ENCODE results near the gene KCNH5.

KCNH5 gene

DNA sequence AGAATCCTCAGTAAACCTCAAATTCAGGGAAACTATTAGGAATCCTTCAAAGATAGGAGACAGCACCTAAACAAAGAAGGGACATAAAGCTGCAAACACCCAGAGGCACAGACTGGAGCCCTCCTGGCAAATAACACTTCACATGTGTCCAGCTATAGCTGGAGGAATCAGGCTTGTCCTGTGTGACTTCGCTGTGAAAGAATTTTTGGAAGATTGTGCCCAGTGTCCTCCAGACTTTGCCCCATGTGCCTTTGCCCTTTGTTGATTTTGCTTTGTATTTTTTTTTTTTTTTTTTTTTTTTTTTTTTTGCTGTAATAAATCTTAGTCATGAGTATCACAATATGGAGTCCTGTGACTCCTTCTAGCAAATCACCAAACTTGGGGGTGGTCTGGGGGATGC is 136.8 kb downstream of the KCNH5 start:
- in situ Hi-C loops (cut with HindIII; ENCODE audit: low sequenced_read_pairs) = no loop called here
- no peak overlapping the region for H3K4me3 ChIP-seq (ENCODE audit: low read depth, low read length)
- TF ChIP-seq, protein P1, sequence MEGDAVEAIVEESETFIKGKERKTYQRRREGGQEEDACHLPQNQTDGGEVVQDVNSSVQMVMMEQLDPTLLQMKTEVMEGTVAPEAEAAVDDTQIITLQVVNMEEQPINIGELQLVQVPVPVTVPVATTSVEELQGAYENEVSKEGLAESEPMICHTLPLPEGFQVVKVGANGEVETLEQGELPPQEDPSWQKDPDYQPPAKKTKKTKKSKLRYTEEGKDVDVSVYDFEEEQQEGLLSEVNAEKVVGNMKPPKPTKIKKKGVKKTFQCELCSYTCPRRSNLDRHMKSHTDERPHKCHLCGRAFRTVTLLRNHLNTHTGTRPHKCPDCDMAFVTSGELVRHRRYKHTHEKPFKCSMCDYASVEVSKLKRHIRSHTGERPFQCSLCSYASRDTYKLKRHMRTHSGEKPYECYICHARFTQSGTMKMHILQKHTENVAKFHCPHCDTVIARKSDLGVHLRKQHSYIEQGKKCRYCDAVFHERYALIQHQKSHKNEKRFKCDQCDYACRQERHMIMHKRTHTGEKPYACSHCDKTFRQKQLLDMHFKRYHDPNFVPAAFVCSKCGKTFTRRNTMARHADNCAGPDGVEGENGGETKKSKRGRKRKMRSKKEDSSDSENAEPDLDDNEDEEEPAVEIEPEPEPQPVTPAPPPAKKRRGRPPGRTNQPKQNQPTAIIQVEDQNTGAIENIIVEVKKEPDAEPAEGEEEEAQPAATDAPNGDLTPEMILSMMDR (IDR thresholded peaks at IDR 0.05; ENCODE audit: low read depth, low read length) = no peak
- DNase-seq (ENCODE audit: low read depth, low spot score) = no peak

DNA sequence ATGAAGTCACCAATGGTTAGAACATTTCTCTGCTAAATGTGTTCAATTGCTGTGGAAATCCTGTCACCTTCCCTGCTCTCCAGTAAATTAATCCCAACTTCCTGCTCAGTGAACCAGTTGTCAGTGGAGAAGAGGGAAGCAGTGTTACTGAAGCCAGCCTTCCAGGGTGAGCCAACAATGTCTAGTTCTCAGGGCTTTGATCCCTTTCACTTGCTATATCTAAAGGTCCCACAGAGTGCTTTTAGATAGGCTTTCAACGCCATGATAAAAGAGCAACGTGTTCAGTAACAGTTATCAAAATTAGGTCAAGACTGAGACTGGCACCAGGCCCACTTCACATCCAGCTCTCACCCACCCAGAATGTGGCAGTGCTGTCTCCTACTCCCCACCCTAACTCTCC is 139.7 kb downstream of the KCNH5 start:
- DNase-seq (ENCODE audit: low read depth, low spot score) = no peak
- in situ Hi-C loops (cut with HindIII; ENCODE audit: low sequenced_read_pairs) = no loop called here
- TF ChIP-seq, protein P1 (IDR thresholded peaks at IDR 0.05; ENCODE audit: low read depth, low read length) = no peak
- H3K4me3 ChIP-seq (ENCODE audit: low read depth, low read length) = no peak overlapping the region

GRCh38 chr14:62897771-62898170 is 147.5 kb downstream of the KCNH5 start:
- no peak overlapping the region for H3K4me3 ChIP-seq (ENCODE audit: low read depth, low read length)
- DNase-seq (ENCODE audit: low read depth, low spot score) = no peak
- in situ Hi-C loops (cut with HindIII; ENCODE audit: low sequenced_read_pairs) = no loop called here
- TF ChIP-seq, protein P1 (IDR thresholded peaks at IDR 0.05; ENCODE audit: low read depth, low read length) = no peak

- TF ChIP-seq, protein P1 (IDR thresholded peaks at IDR 0.05; ENCODE audit: low read depth, low read length) = no peak
- in situ Hi-C loops (cut with HindIII; ENCODE audit: low sequenced_read_pairs) = no loop called here
- DNase-seq (ENCODE audit: low read depth, low spot score) = no peak
- no peak overlapping the region for H3K4me3 ChIP-seq (ENCODE audit: low read depth, low read length)
Measured at GRCh38 chr14:62896932-62897456, 148.3 kb downstream of the KCNH5 start.

DNA sequence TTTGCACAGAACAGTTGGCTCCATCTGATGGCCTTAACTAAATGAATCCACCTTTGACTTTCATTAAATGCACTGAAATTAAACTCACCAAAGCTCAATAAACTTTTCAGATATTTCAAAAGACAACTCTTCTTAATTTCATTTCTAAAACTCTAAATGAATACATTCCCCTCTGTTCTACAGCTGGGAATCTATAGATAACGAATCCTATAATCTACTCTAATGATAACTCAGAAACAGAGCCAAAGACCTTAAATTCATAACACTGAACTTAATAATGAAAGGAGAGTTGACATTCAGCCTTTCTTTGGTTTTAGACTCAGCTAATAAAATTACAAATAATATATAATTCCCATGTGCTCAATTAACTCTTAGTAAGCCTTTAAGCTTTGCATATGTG is 150.5 kb downstream of the KCNH5 start:
- in situ Hi-C loops (cut with HindIII; ENCODE audit: low sequenced_read_pairs) = no loop called here
- no peak for DNase-seq (ENCODE audit: low read depth, low spot score)
- TF ChIP-seq, protein P1 (IDR thresholded peaks at IDR 0.05; ENCODE audit: low read depth, low read length) = no peak
- no peak overlapping the region for H3K4me3 ChIP-seq (ENCODE audit: low read depth, low read length)

- DNase-seq (ENCODE audit: low read depth, low spot score) = no peak
- in situ Hi-C loops (cut with HindIII; ENCODE audit: low sequenced_read_pairs) = no loop called here
- TF ChIP-seq, protein P1 (IDR thresholded peaks at IDR 0.05; ENCODE audit: low read depth, low read length) = no peak
- no peak overlapping the region for H3K4me3 ChIP-seq (ENCODE audit: low read depth, low read length)
Measured at GRCh38 chr14:62889364-62889763, 155.9 kb downstream of the KCNH5 start.

DNA sequence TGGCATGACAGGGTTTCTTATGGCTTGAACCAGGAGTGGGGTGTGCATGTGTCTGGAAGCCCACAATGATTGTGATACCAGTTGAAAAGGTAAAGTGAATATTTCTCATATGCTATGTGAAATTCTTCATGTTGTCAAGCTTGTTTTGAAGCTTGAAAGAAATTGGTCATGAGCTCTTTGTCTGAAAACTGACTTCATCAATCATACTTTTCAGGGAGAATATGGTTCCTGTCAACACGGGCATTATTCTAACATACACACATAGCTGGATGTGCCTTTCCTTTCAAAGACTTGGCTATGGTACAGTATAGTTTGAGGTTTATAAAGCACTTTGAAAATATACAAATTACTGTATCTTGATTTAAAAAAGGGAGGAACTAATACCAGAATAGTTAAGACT is 158.8 kb downstream of the KCNH5 start:
- TF ChIP-seq, protein P1 (IDR thresholded peaks at IDR 0.05; ENCODE audit: low read depth, low read length) = no peak
- DNase-seq (ENCODE audit: low read depth, low spot score) = no peak
- in situ Hi-C loops (cut with HindIII; ENCODE audit: low sequenced_read_pairs) = no loop called here
- no peak overlapping the region for H3K4me3 ChIP-seq (ENCODE audit: low read depth, low read length)

All from astrocyte of the spinal cord (primary cell).